ENCODE measurements around the gene TRAM2.
A peak's percentile ranks its signal among the peaks of the same experiment; 100 is the strongest.

Gene TRAM2

DNA sequence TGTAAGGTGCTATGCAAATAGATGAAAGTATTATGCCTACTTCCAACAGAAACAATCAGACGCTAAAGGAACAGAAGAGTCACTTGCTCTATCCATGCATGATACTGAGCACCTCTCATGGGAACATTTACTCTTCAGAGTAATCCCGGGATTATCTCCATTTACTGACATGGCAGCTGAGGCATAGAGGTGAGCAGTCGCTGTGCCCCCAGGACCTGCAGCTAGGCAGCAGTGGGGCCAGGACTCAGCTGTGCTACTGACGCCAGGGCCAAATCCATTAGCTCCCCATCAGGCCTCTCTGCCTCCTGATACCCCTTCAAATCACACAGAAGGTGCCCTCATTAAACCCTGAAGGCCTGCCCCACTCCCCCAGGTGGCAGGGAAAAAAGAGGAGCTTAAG is 51.9 kb downstream of the TRAM2 start:
- no peak for DNase-seq

DNA sequence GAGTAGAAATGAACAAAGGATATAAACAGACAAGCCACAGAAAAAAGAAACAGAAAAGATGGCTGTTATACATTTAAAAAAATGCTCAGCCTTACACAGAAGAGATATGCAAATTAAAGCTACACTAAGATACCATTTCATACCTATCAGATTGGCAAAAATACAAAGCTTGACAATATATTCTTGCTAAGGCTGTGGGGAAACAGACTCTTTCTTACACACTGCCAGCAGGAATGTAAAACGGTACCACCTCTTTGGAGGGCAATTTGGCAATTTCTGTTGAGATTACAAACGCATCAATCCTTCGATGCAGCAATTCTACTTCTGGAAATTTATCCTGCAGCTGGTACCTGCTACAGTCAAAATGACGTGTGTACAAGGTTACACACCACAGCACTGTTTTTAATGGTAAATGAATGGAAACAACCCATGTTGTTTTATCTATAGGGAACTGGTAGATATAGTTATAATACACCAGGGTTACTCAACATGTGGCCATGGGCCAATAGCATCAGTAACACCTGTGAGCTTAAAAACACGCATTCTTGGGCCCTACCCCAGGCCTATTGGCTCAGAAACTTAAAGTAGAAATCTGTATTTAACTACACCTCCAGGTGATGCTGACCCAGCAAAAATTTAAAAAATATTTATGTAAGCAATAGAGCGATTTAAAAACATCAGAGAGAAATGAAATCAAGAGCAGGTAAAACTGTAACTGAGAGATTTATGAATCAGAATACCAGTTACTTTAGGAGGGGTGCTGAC is 53.3 kb downstream of the TRAM2 start:
- DNase-seq, result no peak

DNA sequence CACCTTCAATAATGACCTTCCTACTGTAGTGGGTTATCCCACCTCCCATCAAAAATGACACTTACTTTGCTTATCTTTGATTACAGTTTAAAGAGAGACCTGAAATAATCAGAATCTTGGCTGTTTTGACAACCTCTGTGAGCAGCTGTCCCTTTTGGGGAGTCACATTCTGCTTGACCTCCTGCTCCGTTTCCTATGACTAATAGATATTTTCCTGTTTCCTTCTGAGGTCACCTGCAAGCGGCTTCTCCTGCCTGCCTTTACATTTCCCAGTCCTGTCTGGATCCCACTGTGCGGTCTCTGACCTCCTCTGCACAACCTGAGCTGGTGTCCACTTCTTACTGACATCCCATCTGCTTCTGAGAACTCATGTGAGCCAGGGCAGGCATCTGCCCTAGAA is 54.2 kb downstream of the TRAM2 start:
- no peak for DNase-seq

DNA sequence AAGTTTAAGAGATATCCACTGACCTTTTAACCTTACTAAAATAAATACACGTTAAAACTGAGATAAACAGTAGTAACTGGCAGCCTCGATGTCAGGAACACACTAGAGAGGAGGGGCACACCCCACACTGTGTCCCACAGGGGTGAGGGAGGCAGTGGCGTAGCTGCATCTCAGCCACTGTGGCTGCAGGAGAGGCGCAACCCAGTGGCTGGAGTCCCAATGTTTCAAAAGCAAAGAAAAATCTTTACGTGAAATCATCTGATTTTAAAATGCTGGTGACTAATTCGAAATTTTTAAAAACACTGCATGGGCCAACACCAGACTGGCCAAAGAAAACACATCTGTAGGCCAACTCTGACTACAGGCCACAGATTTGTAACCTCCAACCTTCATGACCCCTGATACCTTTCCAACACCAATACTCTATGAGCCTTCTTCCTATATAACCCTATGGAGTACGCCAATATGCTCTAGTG is 54.7 kb downstream of the TRAM2 start:
- DNase-seq, result no peak

DNA sequence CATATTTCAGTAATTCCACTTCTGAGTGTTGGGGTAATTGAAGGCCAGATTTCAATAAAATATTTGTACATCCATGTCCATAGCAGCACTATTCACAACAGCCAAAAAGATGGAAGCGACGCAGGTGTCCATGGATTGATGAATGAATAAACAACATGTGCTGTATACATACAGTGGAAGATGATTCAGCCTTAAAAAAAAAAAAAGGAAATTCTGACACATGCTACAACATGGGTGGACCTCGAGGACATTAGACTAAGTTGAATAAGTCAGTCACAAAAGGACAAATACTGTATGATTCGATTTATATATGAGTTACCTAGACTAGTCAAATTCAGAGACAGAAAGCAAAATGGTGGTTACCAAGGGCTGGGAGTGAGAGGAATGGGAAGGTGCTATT is 57.2 kb downstream of the TRAM2 start:
- DNase-seq, result no peak

DNA sequence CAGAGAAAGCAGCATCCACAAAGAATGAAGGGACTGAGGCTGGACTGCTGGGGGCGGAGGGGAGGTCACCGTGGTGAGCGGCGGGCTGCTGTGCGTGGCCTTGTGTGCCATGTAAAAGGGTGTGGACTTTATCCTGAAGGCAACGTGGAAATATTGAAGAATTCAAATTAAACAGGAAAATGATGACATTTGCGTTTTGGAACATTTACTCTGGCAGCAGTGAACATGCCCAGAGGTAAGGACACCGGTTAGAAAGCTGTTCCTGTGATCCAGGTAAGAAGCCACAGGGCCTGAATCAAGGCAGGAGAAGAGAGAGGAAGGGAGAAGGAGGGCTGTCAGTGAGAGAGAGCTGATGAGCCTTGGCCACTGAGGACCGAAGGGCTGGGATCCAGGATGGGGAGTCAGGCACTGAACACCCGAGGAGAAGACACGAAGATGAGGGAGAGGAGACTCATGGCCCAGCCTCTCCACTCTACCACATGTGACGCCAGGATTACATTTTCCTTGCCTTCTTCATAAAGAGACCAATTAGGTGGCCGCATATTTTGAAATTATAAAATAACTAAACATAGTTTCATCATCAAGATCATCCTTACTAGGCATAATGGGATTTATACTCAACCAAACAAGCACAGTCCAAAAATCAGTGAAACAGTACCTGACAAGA is 58.4 kb downstream of the TRAM2 start:
- no peak for DNase-seq

DNA sequence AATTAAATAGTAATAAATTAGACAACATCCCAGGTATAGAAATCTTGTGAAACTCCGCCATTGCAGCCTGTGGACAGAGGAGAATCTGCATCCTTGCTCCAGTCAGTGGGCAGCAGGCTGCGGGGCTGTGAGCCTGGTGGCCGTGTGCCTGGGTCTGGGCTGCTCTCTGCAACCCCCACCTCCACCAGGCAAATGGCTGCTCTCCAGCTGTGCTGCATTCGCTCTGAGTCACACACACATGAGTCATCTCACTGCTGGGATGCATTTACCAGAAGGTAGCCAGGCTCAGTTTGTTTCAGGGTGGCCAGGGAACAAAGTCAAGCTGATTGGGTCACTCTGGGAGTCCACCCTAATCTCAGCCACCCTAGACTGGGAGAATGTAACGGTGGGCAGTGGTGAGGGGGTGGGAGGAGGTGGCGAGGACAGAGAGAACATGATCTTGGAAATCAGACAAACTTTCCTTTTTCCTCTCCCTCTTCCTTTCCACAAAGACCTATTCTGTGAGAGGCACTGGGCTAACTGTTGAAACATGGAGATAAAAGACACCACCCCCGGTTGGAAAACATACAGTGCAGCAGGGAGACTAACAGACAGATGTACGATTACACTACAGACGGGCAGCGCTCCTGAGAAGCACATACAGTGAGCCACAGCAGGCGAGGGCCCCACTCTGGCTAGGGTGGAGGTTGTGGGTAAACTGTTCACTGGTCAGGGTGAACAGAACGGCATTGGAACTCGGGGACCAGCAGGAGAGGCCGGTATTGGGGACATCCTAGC is 59.2 kb downstream of the TRAM2 start:
- peak; percentile 70 for DNase-seq

DNA sequence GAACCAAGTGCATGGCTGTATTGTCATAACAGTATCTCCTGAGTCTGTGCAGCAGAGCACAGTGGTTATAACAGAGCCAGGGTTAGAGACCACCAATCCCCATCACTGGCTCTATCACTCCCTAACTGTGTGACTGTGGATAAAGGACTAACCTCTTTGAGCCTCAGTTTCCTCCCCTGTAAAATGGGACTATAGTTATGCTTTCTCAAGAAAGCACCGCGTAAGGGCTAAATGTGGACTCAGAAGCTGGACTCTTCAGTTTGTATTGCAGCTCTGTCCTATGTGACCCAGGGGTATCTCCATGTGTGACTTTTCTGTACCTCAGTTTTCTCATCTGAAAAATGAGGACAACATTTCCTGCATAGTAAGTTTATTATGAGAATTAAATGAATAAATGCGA is 59.9 kb downstream of the TRAM2 start:
- no peak for DNase-seq

DNA sequence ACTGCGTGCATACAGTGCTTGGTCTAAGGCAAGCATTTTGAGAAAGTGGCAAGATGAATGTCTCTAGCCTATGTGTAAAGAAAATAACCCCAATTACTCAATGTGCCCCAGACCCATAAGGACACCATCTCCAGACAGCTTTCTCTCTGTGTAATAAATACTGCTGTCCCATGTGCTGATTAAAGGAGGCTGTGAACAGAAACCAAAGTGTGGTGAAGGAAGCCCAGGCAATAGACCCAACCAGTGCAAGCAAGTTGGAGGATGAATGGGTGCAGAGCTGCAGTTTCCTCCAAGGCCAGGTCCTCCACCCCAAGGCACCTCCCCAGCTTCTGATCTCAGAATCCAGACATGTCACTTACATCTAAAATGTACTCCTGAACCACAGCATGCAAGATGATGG is 60.6 kb downstream of the TRAM2 start:
- no peak for DNase-seq

DNA sequence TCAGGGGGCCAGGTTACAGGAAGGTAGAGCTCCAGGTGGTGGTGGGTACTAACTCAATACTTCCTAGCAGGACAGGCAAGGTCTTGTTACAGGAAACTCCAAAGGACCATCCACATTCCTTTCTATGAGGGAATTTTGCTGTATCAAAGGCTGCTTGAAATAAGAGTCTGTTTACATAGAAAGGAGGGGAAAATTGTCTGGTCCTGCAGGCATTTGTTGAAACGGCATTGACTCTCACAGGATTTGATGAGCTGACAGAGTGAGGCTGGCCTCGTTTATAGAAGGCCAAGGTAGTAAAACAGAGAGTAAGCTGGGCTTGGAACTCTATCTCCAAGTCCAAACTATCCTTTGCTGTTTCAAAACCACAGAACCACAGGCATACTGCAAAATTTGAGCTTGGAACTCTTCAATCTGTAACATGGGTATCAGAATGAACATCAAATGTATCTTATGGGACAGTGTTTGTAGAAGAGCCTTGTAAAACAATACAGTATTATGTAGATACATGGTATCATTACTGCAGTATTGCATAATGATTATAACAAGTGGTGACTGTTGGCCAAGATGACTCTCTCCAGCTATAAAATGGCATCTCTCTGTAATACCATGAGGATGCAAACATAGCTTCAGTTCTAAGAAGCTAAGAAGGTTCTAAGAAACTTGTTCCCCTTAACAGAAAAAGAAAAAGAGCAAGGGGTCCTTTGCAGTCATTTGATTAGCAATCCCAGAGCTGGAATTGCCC is 61.5 kb downstream of the TRAM2 start:
- DNase-seq, result no peak

DNA sequence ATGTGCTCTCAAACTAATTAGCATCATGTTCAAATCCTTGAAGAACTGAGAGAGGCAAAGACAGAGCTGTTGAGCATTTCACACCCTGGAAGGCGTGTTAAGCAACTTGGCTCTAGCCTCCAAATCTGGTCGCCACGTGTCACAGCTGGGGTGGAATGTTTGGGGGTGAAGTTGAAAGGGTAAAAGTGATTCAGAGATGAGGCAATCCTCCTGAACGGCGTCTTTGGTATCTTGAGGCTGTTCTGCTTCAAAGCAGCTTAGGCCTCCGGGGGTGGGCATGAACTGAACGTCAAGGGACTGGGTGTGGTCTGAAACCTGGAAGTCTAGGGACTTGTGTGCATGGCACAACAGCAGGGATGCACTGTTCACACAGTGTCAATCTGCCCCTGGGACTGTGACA is 62.3 kb downstream of the TRAM2 start:
- DNase-seq, result peak; percentile 68

DNA sequence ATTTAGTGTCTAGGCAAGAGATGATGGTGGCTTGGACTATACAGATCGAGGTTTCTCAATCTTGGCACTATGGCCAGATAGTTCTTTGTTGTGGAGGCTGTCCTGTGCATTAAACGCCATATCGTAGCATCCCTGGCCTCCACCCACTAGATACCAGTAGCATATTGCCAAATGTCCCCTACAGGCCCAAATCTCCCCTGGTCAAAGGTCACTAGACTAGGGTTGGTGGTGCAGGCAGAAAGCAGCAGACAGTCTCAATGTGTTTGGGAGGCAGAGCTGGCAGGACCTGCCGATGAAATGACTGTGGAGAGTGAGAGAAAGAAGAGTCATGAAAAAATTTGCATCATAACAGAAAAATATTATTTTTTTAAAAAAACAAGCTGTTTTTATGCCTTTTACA is 63.0 kb downstream of the TRAM2 start:
- no peak for DNase-seq

DNA sequence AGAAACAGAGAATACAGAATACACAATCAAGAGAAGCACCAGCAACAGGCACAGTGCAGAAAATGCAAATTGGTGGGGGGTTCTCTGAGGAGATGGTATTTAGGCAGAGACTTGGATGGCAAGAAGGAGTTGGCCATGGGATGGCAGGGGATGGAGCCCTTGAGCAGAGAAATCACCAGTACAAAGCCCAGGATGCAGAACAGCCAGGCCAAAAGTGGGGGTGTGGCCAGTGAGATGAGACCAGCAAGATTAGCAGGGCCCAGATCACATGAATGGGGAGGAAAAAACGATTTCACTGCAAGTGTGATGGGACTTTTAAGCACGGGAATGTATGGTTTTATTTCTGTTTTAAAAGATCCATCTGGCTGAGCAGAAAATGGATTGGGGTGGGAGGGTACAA is 63.4 kb downstream of the TRAM2 start:
- DNase-seq, result no peak

DNA sequence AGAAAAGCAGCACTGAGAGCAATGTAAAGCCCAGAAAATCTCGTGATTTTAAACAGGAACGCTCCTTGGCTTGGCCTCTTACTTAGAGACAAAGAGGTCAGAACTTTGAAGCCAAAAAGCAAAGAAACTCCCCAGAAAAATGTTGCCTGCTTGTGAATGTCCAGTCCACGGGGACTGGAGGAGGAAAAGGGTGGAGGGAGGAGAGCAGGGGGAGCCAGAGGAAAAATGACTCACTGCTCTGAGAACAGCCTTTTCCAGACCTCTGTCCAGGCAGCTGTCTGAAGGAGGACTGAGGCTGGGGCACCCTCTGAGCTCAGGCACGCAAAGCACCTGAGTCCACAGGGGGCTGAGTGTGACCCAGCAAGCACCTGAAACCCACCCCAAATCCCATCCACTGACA is 64.7 kb downstream of the TRAM2 start:
- no peak for DNase-seq

DNA sequence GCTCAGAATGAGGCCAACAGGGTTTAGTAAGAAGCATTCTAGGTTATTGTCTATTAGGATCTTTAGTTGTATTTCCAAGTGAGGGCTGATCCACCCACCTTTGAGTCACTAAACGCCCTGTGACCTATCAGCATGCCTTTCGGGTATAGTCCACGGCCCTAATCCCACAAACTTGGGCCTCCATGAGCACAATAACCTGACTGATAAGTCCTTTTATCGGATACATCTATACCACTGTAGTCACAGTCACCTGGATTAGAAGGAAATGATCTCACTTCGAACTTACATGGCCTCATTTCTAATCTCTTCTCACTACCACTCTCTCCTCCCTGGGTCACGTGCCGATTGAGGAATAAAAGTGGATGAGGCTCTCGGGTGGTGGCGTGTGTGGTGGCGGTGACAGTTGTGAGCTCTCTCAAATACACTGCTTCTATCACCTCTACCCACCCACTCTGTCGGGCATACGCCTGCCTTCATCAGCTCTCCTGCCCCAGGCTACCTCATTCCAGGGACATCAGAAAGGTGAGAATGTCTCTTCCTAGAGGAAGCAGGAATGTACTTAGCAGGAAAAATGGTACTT is 65.2 kb downstream of the TRAM2 start:
- no peak for DNase-seq

DNA sequence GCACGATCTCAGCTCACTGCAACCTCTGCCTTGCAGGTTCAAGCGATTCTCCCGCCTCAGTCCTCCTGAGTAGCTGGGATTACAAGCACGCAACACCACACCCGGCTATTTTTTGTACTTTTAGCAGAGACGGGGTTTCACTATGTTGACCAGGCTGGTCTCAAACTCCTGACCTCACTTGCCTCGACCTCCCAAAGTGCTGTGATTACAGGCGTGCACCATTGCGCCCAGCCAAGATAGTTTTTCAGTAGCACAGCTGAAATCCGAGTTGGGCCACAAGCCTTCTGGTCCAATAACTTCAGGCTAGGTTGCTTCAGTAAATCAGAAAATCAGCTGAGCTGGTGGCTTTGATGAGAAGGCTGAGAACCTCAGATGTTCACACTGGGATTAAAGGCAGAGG is 65.7 kb downstream of the TRAM2 start:
- DNase-seq, result no peak

DNA sequence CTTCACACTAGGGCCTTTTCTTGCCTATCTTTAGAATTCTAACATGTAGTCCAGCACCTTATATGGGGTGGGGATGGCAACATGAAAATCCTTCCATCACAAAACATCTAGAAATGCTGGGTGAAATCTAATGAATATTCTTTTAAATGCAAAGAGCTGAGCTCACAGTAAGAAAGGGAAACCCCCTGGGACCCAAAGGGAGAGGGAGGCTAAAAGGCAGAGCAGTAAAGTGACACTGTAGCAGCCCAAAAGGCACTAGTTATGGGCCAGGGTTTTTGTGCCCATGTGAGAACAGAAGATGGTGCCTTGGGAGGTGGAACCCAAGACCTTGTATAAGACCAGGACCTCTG is 66.7 kb downstream of the TRAM2 start:
- no peak for DNase-seq

DNA sequence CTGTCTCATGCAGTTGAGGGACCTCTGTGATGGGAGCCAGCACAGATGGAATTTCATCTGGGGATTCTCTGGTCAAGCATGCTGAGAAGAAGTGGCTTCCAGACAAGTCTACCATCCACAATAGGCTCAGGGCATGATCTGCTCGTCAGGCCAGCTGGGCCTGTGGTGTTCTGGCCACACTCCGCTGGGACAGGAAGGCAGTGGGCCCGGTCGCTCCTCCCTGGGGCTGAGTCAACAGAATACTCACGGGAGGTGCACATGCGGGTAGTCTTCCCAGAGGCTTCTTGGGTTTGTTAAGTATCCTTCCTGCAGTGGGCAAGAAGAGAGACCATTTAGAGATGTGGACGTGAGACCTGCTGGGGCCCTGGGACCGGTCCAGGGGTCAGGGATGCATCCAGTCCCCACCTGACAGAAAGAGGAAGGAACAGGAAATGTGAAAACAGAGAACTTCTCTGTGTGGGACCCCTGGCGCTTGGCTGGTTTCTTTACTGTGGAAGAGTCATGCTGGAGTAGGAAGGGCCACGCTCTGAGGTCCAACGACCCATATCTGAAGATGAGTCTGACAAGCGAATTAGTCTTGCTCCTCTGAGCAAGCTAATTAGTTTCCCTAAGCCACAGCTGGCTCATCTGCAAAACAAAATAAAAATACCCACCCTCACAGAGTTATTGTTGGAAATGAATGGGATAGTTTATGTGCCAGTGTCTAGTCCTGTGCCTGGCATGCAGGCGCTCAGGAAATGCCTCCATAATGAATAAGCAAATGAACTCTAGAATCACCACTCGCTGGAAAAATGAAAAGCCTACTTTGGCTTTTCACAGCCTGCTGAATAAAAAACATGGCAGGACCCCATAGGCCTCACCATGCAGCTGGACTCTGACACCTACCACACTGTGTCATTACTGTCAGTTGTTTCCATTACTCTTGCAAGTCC is 67.3 kb downstream of the TRAM2 start:
- no peak for DNase-seq

DNA sequence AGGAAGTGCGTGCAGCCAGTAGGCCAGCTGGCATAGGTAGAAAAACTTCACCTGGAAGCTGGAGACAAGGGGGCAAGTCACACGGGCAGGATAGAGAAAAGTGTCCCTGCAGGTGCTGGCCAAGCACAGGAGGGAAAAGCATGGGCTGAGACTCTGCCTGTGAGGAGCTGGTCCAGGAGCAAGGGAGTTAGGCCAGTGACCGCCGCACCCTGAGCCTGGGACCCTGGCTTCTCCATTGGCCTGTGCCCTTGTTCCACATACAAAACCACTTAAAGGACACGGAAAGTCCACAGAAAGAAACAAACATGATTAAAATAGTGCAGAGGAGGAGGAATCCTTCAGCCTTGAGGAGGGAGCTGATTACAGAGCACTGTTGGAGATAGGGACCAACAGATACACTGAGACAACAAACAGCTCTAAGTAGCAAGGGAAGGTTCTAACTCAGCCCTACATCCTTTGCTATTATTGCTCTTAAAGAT is 68.6 kb downstream of the TRAM2 start:
- DNase-seq, result no peak

DNA sequence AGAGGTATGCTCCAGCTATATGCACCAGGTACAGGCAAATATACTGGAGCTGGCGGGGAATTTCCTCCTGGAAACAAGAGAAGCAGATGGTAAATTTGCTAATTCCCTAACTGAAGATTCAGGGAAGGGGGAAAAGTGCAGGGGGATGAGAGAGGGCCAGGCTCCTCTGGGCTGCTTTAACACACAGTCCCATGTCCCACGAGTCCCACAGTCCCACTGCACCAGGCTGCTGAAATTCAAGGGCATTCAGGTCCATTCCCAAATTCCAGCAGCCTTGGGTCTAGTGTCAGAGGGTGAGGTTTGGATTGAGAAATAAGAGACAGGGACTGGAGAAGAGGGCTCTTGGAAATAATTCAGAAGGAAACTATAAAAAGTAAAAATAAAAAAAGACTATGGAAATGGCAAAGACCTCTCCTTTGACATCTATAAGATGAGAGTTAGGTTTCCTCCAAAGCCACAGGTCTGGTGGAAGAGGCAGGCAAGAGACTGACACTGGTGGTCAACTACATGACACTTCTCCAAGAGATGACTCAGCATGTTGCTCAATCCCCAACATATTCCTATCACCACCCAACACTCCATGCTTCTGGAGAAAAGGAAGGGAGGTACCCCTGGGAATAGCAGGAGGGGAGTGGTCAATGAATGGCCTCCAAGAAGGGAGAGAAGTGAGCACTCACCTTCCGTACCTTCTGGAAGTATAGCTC is 69.2 kb downstream of the TRAM2 start:
- DNase-seq, result no peak

DNA sequence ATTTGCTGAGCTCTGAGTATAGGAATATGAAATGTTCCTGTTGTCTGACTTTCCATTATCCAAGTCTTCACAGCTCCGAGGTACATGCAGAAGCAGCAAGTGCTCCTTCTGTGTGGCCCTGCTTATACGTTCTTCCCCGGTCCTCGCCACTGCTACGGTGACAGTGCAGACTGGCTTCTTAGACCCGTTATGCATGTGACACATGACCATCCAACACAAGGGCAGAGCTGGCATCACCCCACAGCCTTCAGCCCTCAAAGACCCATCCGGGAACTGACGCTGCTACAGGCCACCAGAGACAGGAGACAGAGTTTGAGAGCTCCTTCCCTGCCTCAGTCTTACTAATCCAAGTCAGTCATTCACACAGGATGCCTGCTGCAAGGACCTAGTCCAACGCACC is 70.4 kb downstream of the TRAM2 start:
- DNase-seq, result no peak

Data from suppressor macrophage treated with lipopolysaccharide for 4 hours (primary cell).